GM21515 (cell line): ENCODE results near the gene NPAS3.

Experiments
- ATAC-seq: cut with Tn5 transposase; IDR thresholded peaks from one replicate; pipeline ENCODE4 v1.9.1; 2021; ENCODE audit not compliant: unreplicated experiment

Gene NPAS3

GRCh38 chr14:32940066-32940651 lies 1.5 kb downstream of the NPAS3 start:
- ATAC-seq = no peak

DNA sequence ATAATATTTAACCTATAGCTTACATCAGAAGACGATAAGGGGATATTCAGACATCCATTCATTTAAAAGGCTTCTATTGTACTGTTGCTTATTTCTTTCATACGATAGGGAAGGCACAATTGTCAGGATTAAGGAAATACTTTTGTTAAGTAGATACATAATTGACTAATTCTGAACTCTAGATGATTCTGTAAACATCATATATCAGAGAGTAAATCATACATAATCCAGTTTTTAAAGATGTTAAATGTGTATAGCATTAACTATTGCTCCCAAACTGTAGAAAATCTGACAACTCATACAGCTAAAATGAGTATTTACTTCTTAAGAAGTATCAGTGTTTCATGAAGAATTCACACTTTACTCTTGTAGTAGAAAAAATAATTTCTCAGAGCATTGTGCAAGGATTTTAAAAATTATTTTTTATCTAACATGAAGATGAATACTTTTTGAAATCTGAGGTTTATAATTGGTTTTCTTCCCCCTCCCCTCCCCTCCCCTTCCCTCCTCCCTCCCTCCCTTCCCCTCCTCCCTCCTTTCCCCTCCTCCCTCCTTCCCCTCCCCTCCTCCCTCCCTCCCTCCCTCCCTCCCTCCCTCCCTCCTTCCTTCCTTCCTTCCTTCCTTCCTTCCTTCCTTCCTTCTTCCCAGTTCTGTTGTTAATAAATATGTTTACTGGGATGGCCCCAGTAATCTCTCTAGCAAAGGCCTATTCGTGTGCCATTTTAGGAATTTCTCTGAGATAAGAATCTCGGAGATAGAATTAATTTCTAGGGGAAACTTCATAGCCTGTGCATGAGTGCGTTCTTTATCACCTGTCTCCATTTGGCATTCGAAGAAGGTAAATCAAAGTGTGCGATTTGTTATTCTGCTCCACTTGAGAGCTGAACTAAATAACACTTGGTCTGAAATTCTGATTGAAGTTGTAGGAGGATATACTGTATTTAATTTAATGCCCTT lies 2.3 kb downstream of the NPAS3 start:
- no peak for ATAC-seq

DNA sequence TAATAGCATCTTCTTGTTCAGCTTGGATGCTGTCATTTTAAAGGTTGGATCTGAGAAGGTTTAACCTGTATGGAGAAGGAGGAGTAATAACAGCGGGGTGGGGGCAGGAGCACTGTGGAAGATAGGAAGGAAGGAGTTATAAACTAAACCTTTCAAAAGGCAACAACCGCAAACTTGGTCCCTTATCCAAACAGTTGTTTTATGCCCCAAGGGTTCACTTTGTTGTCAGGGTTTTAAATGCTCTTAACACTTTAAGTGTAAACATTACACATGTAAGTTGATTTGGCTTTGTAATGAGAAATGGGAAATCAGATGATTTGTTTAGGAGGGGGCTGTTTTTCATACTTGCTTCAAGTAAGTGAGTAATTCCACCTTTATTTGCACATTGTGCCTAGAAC lies 3.0 kb downstream of the NPAS3 start:
- ATAC-seq = no peak

DNA sequence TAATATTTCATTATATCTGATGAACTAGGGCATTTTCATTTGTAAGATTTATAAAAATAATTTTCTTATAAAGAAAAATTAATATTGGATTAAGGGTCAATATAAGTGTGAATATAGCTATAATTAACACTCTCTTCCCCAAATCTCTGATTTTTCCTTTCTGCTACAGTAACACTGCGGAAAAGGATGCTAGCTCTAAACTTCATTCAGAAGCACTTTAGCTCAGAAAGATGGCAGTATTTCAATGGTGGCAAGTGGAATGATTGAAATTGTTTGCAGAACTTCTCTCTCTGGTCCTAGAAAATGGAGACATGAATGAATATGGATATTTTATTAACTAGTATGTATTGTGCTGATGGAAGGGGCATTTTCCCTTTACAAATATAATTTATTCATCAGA lies 8.4 kb downstream of the NPAS3 start:
- no peak for ATAC-seq

GRCh38 chr14:32947792-32948191 lies 9.1 kb downstream of the NPAS3 start:
- ATAC-seq = no peak

GRCh38 chr14:32950584-32950983 lies 11.9 kb downstream of the NPAS3 start:
- ATAC-seq = no peak

DNA sequence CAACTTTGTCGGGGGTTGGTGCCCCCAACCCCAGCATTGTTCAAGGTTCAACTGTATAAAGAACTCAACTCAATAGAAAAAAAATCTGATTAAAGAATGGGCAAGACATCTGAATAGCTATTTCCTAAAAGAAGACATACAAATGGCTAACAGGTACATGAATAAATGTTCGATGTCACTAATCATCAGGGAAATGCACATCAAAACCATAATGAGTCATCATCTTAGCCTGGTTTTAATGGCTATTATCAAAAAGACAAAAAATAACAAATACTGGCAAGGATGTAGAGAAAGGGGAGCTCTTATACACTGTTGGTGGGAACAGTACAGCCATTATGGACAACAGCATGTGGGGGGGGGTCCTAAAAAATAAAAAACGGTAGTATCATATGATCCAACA lies 28.7 kb downstream of the NPAS3 start:
- ATAC-seq = no peak

GRCh38 chr14:32968972-32969544 lies 30.4 kb downstream of the NPAS3 start:
- ATAC-seq = no peak

- no peak for ATAC-seq
Observed at GRCh38 chr14:32977913-32978312, 39.2 kb downstream of the NPAS3 start.

- no peak for ATAC-seq
Observed at GRCh38 chr14:32978691-32979255, 40.1 kb downstream of the NPAS3 start.

DNA sequence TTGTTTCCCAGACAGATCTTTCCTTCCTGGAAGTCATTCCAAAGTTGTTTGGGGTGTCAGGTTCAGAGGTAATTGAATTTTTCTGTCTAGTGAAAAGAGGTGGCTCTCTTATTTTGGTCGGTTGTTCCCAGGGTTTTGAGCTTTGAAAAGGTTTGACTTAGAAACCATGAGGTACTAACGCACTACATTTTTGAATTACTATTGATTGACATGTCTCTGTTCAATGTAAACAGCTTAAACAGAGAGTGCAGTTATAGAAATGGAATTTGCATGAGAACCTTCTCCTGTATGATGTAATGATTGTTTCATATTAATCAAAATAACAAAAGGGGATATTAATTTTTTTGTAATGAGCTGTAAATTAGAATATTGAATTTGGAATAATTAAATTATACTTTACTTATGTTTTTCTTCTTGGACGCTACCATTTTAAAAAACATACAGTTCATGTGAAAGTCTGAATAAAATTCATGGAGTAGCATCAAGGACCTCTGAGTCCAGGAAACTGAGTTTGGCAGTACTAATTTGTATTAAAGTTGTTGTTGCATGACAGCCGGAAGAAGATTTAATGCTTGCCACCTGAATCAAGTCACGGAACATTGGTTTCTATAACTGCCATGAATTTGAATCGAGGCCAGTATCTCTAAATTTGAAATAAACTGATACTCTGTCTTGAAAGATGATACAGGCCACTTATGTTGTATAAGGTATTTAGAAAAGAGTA lies 41.7 kb downstream of the NPAS3 start:
- ATAC-seq = no peak

DNA sequence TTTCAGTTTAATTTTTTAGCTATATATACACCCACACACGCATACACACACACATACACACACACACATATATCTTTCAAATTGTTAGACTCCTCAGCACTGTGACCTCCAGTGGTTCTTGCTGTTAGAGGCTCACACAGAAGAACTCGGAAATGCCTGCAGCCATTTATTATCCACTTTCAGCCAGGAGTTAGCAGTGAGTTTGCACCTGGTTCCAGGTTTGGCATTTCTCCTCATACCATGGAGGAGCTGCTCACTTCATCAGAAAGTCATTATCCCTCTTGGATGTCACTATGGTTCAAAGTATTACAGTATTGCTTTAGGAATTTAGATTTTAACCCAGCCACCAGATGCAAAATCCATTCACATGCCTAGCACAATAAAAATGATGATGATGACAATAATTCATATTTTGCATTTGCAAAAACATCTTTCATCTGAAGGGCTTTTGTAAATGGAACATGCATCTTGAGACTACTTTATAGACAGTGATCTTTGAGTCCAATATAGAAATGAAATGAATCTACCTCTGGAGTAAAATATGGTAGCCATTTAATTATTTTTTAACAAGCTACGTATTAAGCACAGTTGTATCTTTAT lies 42.3 kb downstream of the NPAS3 start:
- no peak for ATAC-seq

DNA sequence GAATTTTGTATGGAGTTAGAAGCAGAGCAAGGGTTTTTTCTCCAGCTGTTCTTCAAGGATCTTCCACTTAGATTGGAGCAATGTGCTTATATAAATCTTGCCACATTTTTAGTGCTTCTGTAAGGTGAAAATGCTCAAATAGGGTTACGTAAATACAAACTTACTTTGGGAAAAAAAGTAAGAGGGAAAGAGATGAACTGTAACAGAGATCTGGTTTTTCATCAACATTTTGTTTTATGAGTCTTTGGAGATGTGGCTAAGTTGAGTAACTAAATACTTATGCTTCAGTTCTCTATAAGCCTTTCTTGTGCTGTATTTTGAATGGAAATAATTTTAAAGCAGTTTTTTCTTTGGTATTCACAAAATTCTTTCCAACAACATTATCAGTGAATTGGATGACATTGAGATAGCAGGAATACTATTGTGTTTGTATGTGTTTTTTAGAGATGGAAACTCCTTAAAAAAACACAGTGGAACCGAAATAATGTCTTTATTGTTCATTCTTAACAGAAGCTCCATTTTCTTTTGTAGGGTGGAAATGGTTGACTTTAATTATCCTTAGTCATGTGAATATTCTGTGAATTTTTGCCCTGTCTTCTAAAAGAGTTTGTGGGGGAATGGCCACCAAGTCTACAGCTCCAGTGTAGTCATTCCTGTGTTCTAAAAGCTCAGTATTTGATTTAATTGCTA lies 45.7 kb downstream of the NPAS3 start:
- ATAC-seq = no peak

- ATAC-seq = no peak
Observed at GRCh38 chr14:32985866-32986265, 47.2 kb downstream of the NPAS3 start.

DNA sequence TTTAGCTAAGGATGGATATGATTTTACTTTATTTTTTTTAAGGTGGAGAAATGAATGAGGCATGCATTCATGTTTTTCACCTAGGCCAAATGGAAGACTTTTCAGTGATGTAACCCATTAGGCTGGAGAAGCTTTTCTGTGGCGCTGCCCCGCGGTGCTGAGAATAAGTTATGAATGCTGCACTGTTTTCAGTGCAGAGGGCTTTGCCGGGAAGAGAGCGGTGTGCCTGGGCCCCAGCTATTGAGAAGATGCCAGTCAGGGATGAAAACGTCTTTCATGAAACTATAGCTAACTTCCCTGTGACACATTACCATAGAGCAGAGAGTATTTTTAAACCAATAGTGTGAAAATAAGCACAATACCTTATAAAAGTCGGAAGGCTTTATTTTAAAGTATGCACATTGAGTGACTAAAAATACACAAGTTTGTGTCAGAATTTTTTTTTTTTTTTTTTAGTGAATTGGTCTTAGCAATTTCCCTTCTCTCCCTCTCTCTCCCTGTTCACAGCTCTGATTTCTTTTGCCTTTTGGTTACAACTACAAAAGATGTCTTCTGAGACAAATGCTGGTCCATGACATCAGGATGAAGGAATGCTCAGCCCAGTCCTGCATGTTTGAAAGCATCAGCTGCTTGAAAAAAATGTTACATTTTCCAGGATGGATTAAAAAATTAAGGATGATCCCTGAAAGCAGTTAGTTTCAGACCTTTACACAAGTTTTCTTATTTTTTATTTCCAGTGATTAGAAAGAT lies 48.3 kb downstream of the NPAS3 start:
- no peak for ATAC-seq

GRCh38 chr14:32991691-32992090 lies 53.0 kb downstream of the NPAS3 start:
- no peak for ATAC-seq

DNA sequence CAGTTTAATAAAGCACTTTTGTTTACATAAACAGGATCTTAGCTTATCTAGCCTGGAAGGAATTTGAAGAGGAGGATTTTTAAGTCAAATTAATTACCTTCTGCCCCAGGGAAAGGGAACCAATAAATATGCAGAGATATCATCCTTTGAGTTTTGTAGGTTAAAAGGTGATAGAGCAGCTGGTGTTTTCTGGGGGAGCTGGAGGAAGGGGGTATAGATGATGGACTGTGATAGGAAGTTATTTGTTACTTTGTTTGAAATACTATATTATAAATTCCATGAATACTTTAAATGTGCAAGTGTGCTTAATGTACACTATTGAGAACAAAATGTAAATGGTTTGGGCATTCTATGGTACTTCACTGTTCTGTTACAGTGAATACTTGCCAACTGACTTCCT lies 55.2 kb downstream of the NPAS3 start:
- ATAC-seq = no peak

GRCh38 chr14:32996343-32996742 lies 57.7 kb downstream of the NPAS3 start:
- no peak for ATAC-seq

DNA sequence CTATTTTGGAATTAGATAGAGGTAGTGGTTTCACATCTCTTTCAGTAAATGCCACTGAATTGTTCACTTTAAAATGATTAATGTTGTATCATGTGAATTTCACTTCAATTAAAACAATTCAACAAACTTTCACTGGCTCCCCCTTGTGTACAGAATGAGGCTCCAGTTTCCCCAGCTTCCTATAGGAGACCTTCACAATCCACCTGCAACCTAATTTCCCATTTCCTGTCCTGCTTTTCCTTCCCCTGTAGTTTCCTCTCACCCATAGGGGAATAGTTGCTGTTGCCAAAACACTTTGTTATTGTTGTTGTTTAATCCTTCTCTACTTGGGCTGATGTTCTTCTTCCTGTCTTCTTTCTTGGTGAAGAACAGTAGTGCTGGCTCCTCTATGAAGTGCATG lies 59.8 kb downstream of the NPAS3 start:
- no peak for ATAC-seq
